Measurements from ENCODE around the gene MPHOSPH6.

- TF ChIP-seq, protein P1, sequence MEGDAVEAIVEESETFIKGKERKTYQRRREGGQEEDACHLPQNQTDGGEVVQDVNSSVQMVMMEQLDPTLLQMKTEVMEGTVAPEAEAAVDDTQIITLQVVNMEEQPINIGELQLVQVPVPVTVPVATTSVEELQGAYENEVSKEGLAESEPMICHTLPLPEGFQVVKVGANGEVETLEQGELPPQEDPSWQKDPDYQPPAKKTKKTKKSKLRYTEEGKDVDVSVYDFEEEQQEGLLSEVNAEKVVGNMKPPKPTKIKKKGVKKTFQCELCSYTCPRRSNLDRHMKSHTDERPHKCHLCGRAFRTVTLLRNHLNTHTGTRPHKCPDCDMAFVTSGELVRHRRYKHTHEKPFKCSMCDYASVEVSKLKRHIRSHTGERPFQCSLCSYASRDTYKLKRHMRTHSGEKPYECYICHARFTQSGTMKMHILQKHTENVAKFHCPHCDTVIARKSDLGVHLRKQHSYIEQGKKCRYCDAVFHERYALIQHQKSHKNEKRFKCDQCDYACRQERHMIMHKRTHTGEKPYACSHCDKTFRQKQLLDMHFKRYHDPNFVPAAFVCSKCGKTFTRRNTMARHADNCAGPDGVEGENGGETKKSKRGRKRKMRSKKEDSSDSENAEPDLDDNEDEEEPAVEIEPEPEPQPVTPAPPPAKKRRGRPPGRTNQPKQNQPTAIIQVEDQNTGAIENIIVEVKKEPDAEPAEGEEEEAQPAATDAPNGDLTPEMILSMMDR (IDR thresholded peaks at IDR 0.05; ENCODE audit: low read depth, low read length, poor library complexity, severe bottlenecking): no peak
- no peak for TF ChIP-seq EZH2phosphoT487 (IDR thresholded peaks at IDR 0.05; ENCODE audit: borderline replicate concordance, low read length)
Observed at GRCh38 chr16:82116535-82116934, 53.5 kb downstream of the MPHOSPH6 start.
